RWPE2 (cell line): Measurements from ENCODE around the gene NTNG2.

ENCODE experiments used
- ATAC-seq: fragments of 200-7000 bp; cut with Tn5 transposase; 3 replicates; pipeline ENCODE4 v1.9.1; 2021; ENCODE audit warnings: low read depth
- DNase-seq: peaks from one replicate; pipeline ENCODE4 v3.0.0-alpha.2; 2020; ENCODE audit warnings: low spot score
- H3K27ac ChIP-seq: fragments of 450-650 bp; 2 replicates; pipeline ENCODE4 v1.5.1; 2017; ENCODE audit warnings: mild to moderate bottlenecking; ENCODE audit not compliant: poor library complexity, severe bottlenecking
- H3K27me3 ChIP-seq: fragments of 250-450 bp; sonication (Bioruptor Pico); 2 replicates; pipeline ENCODE4 v1.5.1; 2021; ENCODE audit warnings: mild to moderate bottlenecking, moderate library complexity; ENCODE audit not compliant: insufficient read depth, poor library complexity, severe bottlenecking
- H3K36me3 ChIP-seq: fragments of 250-450 bp; sonication (Bioruptor Pico); 2 replicates; pipeline ENCODE4 v1.5.1; 2020; ENCODE audit warnings: low read depth, mild to moderate bottlenecking, moderate library complexity
- H3K4me1 ChIP-seq: fragments of 250-450 bp; sonication (Bioruptor Pico); 2 replicates; pipeline ENCODE4 v1.5.1; 2021; ENCODE audit warnings: mild to moderate bottlenecking, moderate library complexity; ENCODE audit not compliant: insufficient read depth, poor library complexity, severe bottlenecking
- H3K4me3 ChIP-seq: fragments of 250-450 bp; sonication (Bioruptor Pico); 2 replicates; pipeline ENCODE4 v1.5.1; 2021; ENCODE audit warnings: mild to moderate bottlenecking, moderate library complexity; ENCODE audit not compliant: severe bottlenecking
- H3K9me3 ChIP-seq: fragments of 250-450 bp; sonication (Bioruptor Pico); 2 replicates; pipeline ENCODE4 v1.5.1; 2021; ENCODE audit warnings: mild to moderate bottlenecking, moderate library complexity; ENCODE audit not compliant: severe bottlenecking
- TF ChIP-seq, protein P1 (sequence below): fragments of 450-650 bp; IDR thresholded peaks from one replicate; pipeline ENCODE4 v1.5.1; 2017; ENCODE audit warnings: mild to moderate bottlenecking, moderate library complexity; ENCODE audit not compliant: poor library complexity, severe bottlenecking

Gene NTNG2

DNA sequence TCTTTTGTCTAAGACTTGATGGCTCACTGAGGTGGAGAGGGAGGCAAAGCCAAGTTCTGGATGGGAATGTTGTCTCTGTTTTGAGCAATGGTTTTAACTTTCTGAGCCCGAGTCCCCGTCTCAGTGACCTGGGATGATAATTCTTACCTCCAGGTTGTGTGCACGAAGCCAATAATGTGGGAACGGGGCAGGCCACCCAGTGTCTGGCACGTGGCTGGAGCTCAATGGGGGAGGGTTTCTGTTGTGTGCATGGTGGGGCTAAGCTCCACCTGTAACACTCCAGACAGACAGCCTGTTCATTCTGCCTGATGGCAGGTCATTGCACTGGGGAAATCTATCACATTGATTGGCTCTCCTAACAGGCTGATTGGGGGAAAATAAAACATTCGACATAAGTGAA, 37.1 kb upstream of the NTNG2 start:
- no peak for ATAC-seq
- no peaks in the 10 kb centered on the region for H3K36me3 ChIP-seq
- TF ChIP-seq, protein P1, sequence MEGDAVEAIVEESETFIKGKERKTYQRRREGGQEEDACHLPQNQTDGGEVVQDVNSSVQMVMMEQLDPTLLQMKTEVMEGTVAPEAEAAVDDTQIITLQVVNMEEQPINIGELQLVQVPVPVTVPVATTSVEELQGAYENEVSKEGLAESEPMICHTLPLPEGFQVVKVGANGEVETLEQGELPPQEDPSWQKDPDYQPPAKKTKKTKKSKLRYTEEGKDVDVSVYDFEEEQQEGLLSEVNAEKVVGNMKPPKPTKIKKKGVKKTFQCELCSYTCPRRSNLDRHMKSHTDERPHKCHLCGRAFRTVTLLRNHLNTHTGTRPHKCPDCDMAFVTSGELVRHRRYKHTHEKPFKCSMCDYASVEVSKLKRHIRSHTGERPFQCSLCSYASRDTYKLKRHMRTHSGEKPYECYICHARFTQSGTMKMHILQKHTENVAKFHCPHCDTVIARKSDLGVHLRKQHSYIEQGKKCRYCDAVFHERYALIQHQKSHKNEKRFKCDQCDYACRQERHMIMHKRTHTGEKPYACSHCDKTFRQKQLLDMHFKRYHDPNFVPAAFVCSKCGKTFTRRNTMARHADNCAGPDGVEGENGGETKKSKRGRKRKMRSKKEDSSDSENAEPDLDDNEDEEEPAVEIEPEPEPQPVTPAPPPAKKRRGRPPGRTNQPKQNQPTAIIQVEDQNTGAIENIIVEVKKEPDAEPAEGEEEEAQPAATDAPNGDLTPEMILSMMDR, result no peak
- H3K27ac ChIP-seq, result no peak overlapping the region
- no peak for DNase-seq
- H3K27me3 ChIP-seq, result peaks cover 57% of the 10 kb centered on the region
- no peaks in the 10 kb centered on the region for H3K4me1 ChIP-seq
- H3K9me3 ChIP-seq, result no peaks in the 10 kb centered on the region
- no peak overlapping the region for H3K4me3 ChIP-seq

DNA sequence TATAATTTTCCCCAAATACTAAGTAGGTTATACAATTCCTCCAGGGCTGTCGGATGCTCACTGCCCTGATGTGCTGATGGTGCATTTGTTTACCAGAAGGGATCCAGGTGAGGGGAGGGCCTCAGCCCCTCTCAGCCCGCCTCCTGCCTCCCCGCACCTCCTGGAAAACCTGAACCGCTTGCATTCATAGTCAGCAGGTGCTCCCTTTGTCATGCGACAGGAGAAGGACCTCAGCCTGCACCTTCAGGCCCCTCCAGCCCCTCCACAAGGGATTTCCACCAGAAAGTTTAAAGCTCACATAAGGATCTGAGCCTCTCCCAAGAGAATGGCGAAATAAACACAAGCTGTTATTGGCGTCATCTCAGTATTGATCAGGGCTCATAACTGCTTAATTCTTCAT, 36.5 kb upstream of the NTNG2 start:
- Histone ChIP-seq H3K27me3 (peaks cover 52% of the 10 kb centered on the region), H3K36me3 (no peaks in the 10 kb centered on the region), H3K4me3 (no peak overlapping the region), H3K9me3 (no peaks in the 10 kb centered on the region), H3K27ac (no peak overlapping the region), H3K4me1 (no peaks in the 10 kb centered on the region)
- TF ChIP-seq, protein P1, result no peak
- no peak for ATAC-seq
- no peak for DNase-seq

DNA sequence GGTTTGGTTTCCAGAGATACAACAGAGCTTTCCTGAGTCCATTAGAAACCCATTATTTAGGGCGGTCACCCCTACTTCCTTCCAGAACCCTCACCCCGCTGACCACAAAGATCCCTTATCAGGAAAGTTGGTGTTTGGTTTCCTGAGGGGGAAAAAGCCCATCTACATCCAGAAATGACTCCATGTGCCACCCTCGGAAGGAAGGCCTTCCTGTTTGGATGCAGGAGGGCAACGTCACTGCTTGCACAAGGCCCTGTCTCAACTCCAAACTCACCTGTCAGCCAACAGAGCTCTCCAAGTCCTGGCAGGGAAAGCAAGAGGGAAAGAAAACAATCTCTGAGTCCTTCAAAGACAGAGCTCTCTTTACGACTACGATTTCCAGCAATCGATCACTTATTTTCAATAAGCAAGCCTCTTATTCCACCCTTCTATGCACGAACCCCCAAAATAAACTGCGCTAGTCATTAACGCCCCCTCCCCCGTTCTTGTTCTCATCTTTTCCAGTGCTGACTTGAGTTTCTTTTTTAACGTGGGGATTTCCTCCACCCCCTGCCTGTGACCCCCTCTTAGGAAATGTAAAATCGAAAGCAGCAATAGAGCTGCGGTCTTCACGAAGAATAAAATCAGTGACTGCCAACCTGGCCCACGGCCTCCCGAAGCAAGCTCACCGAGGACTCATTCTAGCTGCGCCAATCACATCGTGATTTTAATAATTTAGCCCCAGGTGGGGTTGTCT, 35.7 kb upstream of the NTNG2 start:
- Histone ChIP-seq H3K9me3 (no peaks in the 10 kb centered on the region), H3K4me1 (no peaks in the 10 kb centered on the region), H3K27ac (no peak overlapping the region), H3K4me3 (no peak overlapping the region), H3K27me3 (peaks cover 57% of the 10 kb centered on the region), H3K36me3 (no peaks in the 10 kb centered on the region)
- TF ChIP-seq, protein P1, result no peak
- DNase-seq, result no peak
- ATAC-seq, result no peak

DNA sequence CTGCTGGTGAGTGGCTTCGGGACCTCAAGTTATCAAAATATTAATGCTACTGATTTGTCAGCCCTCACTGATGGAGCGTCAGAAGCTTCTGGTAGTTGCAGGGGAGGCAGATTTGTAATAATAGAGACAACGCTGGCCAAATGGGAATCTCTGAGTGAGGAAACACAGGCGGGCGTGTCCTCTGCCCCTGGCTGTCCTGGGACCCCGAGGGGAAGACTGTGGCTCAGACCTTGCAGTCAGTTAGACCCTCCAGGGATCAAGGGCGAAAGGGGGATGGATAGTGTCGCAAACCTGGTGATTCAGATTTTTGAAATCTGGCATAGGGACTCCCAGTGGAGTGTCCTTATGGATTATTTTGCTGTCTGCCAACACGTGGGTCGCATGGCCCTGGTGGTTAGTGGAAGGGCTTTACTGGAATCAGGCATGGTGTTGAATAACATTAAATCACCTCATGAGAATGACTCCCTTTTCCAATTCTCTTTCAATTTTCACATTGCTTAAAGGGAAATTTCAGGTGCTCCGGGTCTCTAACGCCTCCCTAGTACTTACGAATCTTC, 35.1 kb upstream of the NTNG2 start:
- no peak overlapping the region for H3K4me3 ChIP-seq
- ATAC-seq (no peak), DNase-seq (no peak)
- H3K36me3 ChIP-seq, result no peaks in the 10 kb centered on the region
- no peaks in the 10 kb centered on the region for H3K9me3 ChIP-seq
- peaks cover 60% of the 10 kb centered on the region for H3K27me3 ChIP-seq
- H3K4me1 ChIP-seq, result no peaks in the 10 kb centered on the region
- H3K27ac ChIP-seq, result no peak overlapping the region
- TF ChIP-seq, protein P1, result no peak
